Small intestine (tissue), 16 donors: ENCODE measurements around the gene DAAM1. TPM values are rescaled to one million over a fixed set of nuclear protein-coding genes. Genes with fewer than 3 reads are reported as not detected.

ENCODE experiments used
- DNase-seq, 2 donors: peaks; one replicate each; pipeline versions ENCODE4 v3.0.0 to v3.0.0-alpha.2; 2013
- FAIRE-seq: peaks from 2 replicates; lab custom pipeline; 2012; peaks lifted over from hg19 to GRCh38; lab: Jason Lieb, UNC
- H3K27ac ChIP-seq, 3 donors: one replicate each; pipeline ENCODE4 v1.5.1; 2013; ENCODE audit warnings: low read length in 2 of 3, mild to moderate bottlenecking in 2 of 3, control low read depth in 1 of 3, inconsistent platforms in 1 of 3, low read depth in 1 of 3, moderate library complexity in 1 of 3
- H3K27me3 ChIP-seq, 3 donors: one replicate each; pipeline ENCODE4 v1.6.1; 2013; ENCODE audit warnings: low read length in 3 of 3, inconsistent platforms in 1 of 3; ENCODE audit not compliant: control insufficient read depth in 3 of 3, insufficient read depth in 3 of 3
- H3K36me3 ChIP-seq, 3 donors: one replicate each; pipeline ENCODE4 v1.6.1; 2013; ENCODE audit warnings: low read length in 3 of 3, inconsistent platforms in 1 of 3, low read depth in 1 of 3, mild to moderate bottlenecking in 1 of 3, moderate library complexity in 1 of 3; ENCODE audit not compliant: control insufficient read depth in 3 of 3, insufficient read depth in 2 of 3
- H3K4me1 ChIP-seq, 3 donors: one replicate each; pipeline ENCODE4 v1.6.1; 2013; ENCODE audit warnings: low read length in 2 of 3, inconsistent platforms in 1 of 3, low read depth in 1 of 3, mild to moderate bottlenecking in 1 of 3, moderate library complexity in 1 of 3; ENCODE audit not compliant: control insufficient read depth in 3 of 3, insufficient read depth in 2 of 3
- H3K4me3 ChIP-seq, 3 donors: one replicate each; pipeline ENCODE4 v1.5.1; 2013; ENCODE audit warnings: low read length in 3 of 3, control low read depth in 1 of 3, inconsistent platforms in 1 of 3, low read depth in 1 of 3, mild to moderate bottlenecking in 1 of 3, moderate library complexity in 1 of 3
- H3K9me3 ChIP-seq, 2 donors: one replicate each; pipeline ENCODE4 v1.6.1; 2013; ENCODE audit warnings: low read depth in 1 of 2, low read length in 1 of 2; ENCODE audit not compliant: control insufficient read depth in 2 of 2, insufficient read depth in 1 of 2
- WGBS, 3 donors: extraction: QIAGEN DNeasy Blood & Tissue Kit; methylation state at CpG; one replicate each; pipeline ENCODE4 v1.1.7; 2013; 5-methylcytosine and 5-hydroxymethylcytosine counted together
- long read RNA-seq, 10 donors: transcript quantifications; one replicate each; lab custom pipeline, GENCODE V29; 2026
- polyA plus RNA-seq, 4 donors: library from polyadenylated mRNA; stranded (reverse) in 3 of 4; unstranded in 1 of 4; fragments of 200-250 nt in 3 of 4; fragments of 120-200 nt in 1 of 4; gene quantifications; one replicate each; pipeline versions ENCODE4 v1.2.1 to v1.2.3, GENCODE V29; 2013
- donor health status: healthy with polysubstance abuse.
- donor health status: control.
- donor health status: control.
- donor health status: Bipolar disorder and iron deficiency.
- donor health status: healthy.

The DAAM1 gene
- polyA plus RNA-seq = 10 to 100 TPM in 2 of 4 donors, 1 to 10 TPM in 2; 5.4 to 34.0 (median 11.9) TPM
- long read RNA-seq, donor 1 = 0 reads
- long read RNA-seq, donor 2, full-length matches to known transcripts = 2 of 2 reads
- long read RNA-seq, donor 2, partial matches to known transcripts = 0 of 2 reads
- long read RNA-seq, donor 2, other reads (novel, unspliced or antisense) = 0 of 2 reads
- long read RNA-seq, donor 3, partial matches to known transcripts = 0 of 2 reads
- long read RNA-seq, donor 3, other reads (novel, unspliced or antisense) = 0 of 2 reads
- long read RNA-seq, donor 4 = 0 reads
- long read RNA-seq, donor 5 = 0 reads
- long read RNA-seq, donor 6, partial matches to known transcripts = 0 of 2 reads
- long read RNA-seq, donor 6, other reads (novel, unspliced or antisense) = 0 of 2 reads
- long read RNA-seq, donor 7 = 0 reads
- long read RNA-seq, donor 8 = 0 reads
- long read RNA-seq, donor 9 = 0 reads
- long read RNA-seq, donor 10, partial matches to known transcripts = 0 of 6 reads
- long read RNA-seq, donor 10, other reads (novel, unspliced or antisense) = 0 of 6 reads

DNA sequence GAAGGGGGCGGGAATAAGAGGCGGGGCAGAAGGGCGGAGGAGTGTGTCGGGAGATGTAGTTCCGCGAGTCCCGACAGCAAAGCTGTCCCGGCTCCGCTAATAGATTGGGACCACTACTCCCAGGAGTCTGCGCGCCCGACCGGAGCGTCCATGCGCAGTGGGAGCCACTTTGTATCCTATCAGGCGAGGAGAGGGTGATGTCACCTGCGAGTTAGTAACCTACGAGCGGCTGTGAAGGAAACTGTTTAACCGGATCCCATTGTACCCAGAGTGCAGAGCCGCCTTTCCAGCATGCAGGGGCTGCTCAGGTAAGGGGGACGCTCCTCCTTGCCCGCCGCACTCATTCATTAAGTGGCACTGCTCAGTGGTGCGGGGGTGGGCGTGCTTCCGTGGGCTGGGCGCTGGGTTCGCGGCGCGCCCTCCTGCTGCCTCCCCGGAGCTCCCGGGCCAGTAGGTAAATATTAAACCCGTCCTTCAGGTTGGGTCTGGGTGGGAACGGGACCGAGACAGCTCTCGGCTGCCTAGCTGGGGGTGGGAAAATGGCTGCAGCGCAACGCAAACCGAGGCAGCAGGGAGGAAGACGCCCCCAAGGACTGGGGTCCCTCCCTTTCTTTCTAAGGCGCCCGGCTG is at the start of gene DAAM1:
Gene DAAM1 (plus strand): TSS at position 207 of the 630 bp plus-strand sequence. CDS start 74,811 bp downstream, outside the sequence.
- WGBS, 3 donors = 0 to 1% (median 0%) methylated on average over 43 to 44 of the region's 44 CpGs
- DNase-seq (peak; percentile 98 to 99), FAIRE-seq (no peak)
- Histone ChIP-seq H3K4me3 (peak within 1 kb of the TSS; percentile 70 to 91 (median 75)), H3K36me3 (no peaks in the 10 kb centered on the region), H3K9me3 (no peaks in the 10 kb centered on the region), H3K4me1 (peaks cover 3 to 12% (median 8%) of the 10 kb centered on the region in 3 donors), H3K27me3 (no peaks in the 10 kb centered on the region), H3K27ac (peak within 1 kb of the TSS; percentile 95 to 98 (median 97))

DNA sequence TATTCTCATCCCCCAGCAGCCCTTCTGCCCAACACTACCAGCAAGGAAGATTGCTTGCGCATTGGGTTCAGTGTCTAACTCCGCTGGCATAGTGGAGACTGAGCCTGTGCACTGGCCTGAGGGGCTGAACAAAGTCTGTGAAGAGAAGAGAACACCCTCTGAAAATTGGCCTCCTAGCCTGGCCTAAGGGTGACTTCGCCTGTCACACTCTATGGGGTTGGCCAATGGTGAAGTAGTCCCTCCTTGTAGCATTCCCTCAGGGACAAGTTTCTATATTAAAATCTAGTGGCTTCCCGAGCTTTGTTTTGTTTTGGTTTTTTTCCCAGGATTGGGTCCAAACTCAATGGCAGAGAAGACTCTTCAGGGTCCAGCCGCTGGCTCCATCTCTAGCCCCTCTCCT is 49.1 kb upstream of the DAAM1 start:
- H3K27me3 ChIP-seq = no peaks in the 10 kb centered on the region
- no peak overlapping the region for H3K4me3 ChIP-seq
- 88 to 95% (median 90%) methylated on average over 5 of the region's 5 CpGs for WGBS, 3 donors
- H3K36me3 ChIP-seq = no peaks in the 10 kb centered on the region
- DNase-seq (no peak), FAIRE-seq (no peak)
- no peaks in the 10 kb centered on the region for H3K9me3 ChIP-seq
- no peaks in the 10 kb centered on the region for H3K4me1 ChIP-seq
- H3K27ac ChIP-seq = no peak overlapping the region

DNA sequence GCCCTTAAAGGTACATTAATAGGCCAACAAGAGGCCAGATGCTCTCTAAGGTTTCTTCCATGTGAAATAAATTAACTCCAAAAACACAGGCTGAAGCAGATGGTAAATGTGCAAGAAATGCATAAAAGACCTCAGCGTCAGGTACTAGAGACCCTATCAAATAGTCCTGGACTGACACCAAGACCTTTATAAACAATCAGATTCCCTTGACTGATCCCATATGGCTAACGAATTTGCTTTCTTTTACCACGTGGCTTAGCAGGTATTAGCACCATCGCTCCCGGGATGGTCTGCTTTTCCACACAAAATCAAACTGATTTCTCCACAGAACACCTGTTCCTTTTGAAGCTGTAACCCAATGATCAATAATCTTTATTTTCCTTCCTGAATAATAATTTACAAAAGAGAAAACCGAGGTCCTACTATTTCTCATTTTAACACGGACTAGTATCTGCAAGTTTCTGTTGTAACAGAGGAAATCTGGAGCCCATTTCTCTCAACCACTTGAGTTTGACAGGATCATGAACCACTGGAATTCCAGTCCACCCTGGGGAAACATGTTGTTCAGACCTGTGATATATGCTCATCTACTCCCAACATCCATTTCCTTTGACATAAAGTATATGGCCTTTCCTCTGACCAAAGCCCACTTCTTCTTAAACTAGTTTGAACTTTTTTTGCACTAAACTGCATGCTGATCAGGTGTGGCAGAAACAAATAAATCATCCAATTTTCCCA is 48.2 kb upstream of the DAAM1 start:
- Histone ChIP-seq H3K27me3 (no peaks in the 10 kb centered on the region), H3K27ac (no peak overlapping the region), H3K9me3 (no peaks in the 10 kb centered on the region), H3K4me3 (no peak overlapping the region), H3K4me1 (no peaks in the 10 kb centered on the region), H3K36me3 (no peaks in the 10 kb centered on the region)
- no peak for FAIRE-seq
- DNase-seq = no peak
- 74 to 82% (median 80%) methylated on average over 7 of the region's 7 CpGs for WGBS, 3 donors

GRCh38 chr14:59146484-59146883 is 42.0 kb upstream of the DAAM1 start:
- no peaks in the 10 kb centered on the region for H3K4me1 ChIP-seq
- H3K27ac ChIP-seq = no peak overlapping the region
- FAIRE-seq = no peak
- H3K9me3 ChIP-seq = no peaks in the 10 kb centered on the region
- no peaks in the 10 kb centered on the region for H3K36me3 ChIP-seq
- H3K4me3 ChIP-seq = no peak overlapping the region
- H3K27me3 ChIP-seq = no peaks in the 10 kb centered on the region
- no peak for DNase-seq
- WGBS, 3 donors = 76 to 88% (median 79%) methylated on average over 2 of the region's 2 CpGs

DNA sequence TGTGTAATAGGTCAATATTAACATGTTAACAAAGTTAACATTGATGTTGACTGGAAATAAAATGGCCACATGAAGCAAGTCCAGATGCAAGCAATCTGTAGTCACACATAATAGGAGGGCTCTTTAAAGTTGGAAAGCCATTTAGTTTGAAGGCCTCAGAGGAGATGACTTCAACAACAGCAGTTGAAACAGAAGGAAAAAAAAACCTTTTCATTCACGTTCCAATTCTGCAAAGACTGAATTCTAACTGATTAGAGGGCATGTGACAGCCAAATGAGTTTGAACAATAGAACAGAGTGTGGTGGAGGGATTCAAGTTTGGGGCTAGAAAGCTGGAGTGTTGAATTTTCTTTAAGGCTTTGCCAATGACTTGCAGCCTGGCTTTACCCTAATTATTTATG is 41.5 kb upstream of the DAAM1 start:
- no peak overlapping the region for H3K4me3 ChIP-seq
- DNase-seq (no peak), FAIRE-seq (no peak)
- WGBS, 3 donors = 50 to 54% (median 52%) methylated on average over 1 of the region's 1 CpG
- no peaks in the 10 kb centered on the region for H3K9me3 ChIP-seq
- no peaks in the 10 kb centered on the region for H3K36me3 ChIP-seq
- no peaks in the 10 kb centered on the region for H3K4me1 ChIP-seq
- no peaks in the 10 kb centered on the region for H3K27me3 ChIP-seq
- H3K27ac ChIP-seq = no peak overlapping the region

- FAIRE-seq (no peak), DNase-seq (no peak)
- Histone ChIP-seq H3K27me3 (no peaks in the 10 kb centered on the region), H3K4me1 (no peaks in the 10 kb centered on the region), H3K27ac (no peak overlapping the region), H3K4me3 (no peak overlapping the region), H3K9me3 (no peaks in the 10 kb centered on the region), H3K36me3 (no peaks in the 10 kb centered on the region)
- 78 to 85% (median 85%) methylated on average over 4 of the region's 4 CpGs for WGBS, 3 donors
These were observed 40.0 kb upstream of the DAAM1 start for GRCh38 chr14:59148334-59148900.

DNA sequence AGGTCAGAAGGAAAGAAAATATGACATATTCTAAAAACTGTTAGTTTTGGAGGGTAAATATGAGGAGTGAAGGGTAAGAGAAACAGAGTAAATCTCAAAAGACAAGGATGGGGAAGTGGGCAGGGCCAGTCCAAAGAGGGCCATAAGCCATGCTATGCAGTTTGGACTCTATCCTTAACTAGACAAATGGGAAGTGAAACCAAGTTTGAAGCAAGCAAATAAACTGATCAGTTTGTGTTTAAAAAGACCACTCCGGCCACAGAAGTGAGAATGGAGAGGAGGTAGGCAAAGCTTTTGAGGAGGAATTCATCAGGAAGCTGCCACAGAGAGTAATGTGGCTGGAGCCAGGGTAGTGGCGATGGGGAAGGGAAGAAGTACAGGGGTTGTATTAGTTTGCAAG is 37.5 kb upstream of the DAAM1 start:
- no peak overlapping the region for H3K27ac ChIP-seq
- no peak overlapping the region for H3K4me3 ChIP-seq
- no peaks in the 10 kb centered on the region for H3K27me3 ChIP-seq
- no peaks in the 10 kb centered on the region for H3K9me3 ChIP-seq
- WGBS, 3 donors = 56 to 67% (median 65%) methylated on average over 2 of the region's 2 CpGs
- FAIRE-seq (no peak), DNase-seq (peak; percentile 10 to 11)
- H3K36me3 ChIP-seq = no peaks in the 10 kb centered on the region
- no peaks in the 10 kb centered on the region for H3K4me1 ChIP-seq

- Histone ChIP-seq H3K4me3 (no peak overlapping the region), H3K9me3 (no peaks in the 10 kb centered on the region), H3K27me3 (no peaks in the 10 kb centered on the region), H3K27ac (no peak overlapping the region), H3K4me1 (no peaks in the 10 kb centered on the region), H3K36me3 (no peaks in the 10 kb centered on the region)
- DNase-seq (no peak), FAIRE-seq (no peak)
- WGBS, 3 donors = 77 to 94% (median 82%) methylated on average over 2 of the region's 2 CpGs
These were observed 34.1 kb upstream of the DAAM1 start for GRCh38 chr14:59154373-59154772.
